Neuronal stem cell (in vitro differentiated cells): ENCODE measurements around the gene ARPC5L.

Experiments
- DNase-seq: peaks from one replicate; pipeline ENCODE4 v3.0.0-alpha.2; 2013; ENCODE audit warnings: low spot score
- H2AFZ ChIP-seq: one replicate; pipeline ENCODE4 v1.6.1; 2013; ENCODE audit warnings: mild to moderate bottlenecking, low read length, inconsistent platforms
- H2AK5ac ChIP-seq: 2 replicates; pipeline ENCODE4 v1.6.1; 2013; ENCODE audit warnings: low read depth, mild to moderate bottlenecking, inconsistent platforms, low read length, moderate library complexity, mixed read lengths
- H2BK120ac ChIP-seq: 2 replicates; pipeline ENCODE4 v1.6.1; 2013; ENCODE audit warnings: low read depth, mild to moderate bottlenecking, inconsistent platforms, low read length, moderate library complexity, mixed read lengths
- H2BK12ac ChIP-seq: one replicate; pipeline ENCODE4 v1.6.1; 2013; ENCODE audit warnings: low read length, inconsistent platforms
- H2BK15ac ChIP-seq: 2 replicates; pipeline ENCODE4 v1.6.1; 2013; ENCODE audit warnings: mild to moderate bottlenecking, low read length, inconsistent platforms, mixed read lengths
- H2BK5ac ChIP-seq: one replicate; pipeline ENCODE4 v1.6.1; 2013; ENCODE audit warnings: inconsistent platforms, mild to moderate bottlenecking, low read length, moderate library complexity
- H3K14ac ChIP-seq: one replicate; pipeline ENCODE4 v1.6.1; 2013; ENCODE audit warnings: low read length, inconsistent platforms
- H3K18ac ChIP-seq: 2 replicates; pipeline ENCODE4 v1.6.1; 2013; ENCODE audit warnings: low read length, inconsistent platforms
- H3K23ac ChIP-seq: 2 replicates; pipeline ENCODE4 v1.6.1; 2013; ENCODE audit warnings: low read depth, mild to moderate bottlenecking, mixed read lengths, low read length, inconsistent platforms; ENCODE audit not compliant: poor library complexity
- H3K27ac ChIP-seq: replicated peaks from 3 replicates; pipeline ENCODE4 v1.5.1; 2013; ENCODE audit warnings: low read length, inconsistent platforms
- H3K27me3 ChIP-seq, 3 experiments: 2 replicates each; pipeline ENCODE4 v1.6.1; 2013; ENCODE audit warnings: low read length in 3 of 3, mild to moderate bottlenecking in 2 of 3, inconsistent platforms in 1 of 3, low read depth in 1 of 3, mixed read lengths in 1 of 3, moderate library complexity in 1 of 3; ENCODE audit not compliant: control insufficient read depth in 3 of 3, insufficient read depth in 3 of 3
- H3K36me3 ChIP-seq, 2 donors: replicated peaks in 1 of 2; 2 replicates each; pipeline ENCODE4 v1.6.1; 2013; ENCODE audit warnings: low read length in 2 of 2; ENCODE audit not compliant: control insufficient read depth in 2 of 2, insufficient read depth in 2 of 2
- H3K4ac ChIP-seq: 2 replicates; pipeline ENCODE4 v1.6.1; 2013; ENCODE audit warnings: inconsistent platforms, mild to moderate bottlenecking, low read length, moderate library complexity
- H3K4me1 ChIP-seq, 2 donors: 1 replicate in 1 of 2; 2 replicates in 1 of 2; pipeline ENCODE4 v1.6.1; 2013; ENCODE audit warnings: low read length in 2 of 2, low read depth in 1 of 2; ENCODE audit not compliant: control insufficient read depth in 2 of 2, insufficient read depth in 1 of 2
- H3K4me2 ChIP-seq: one replicate; pipeline ENCODE4 v1.6.1; 2013; ENCODE audit warnings: mild to moderate bottlenecking, low read length, inconsistent platforms; ENCODE audit not compliant: insufficient read depth, poor library complexity, severe bottlenecking
- H3K4me3 ChIP-seq, 2 donors: 2 replicates each; pipeline ENCODE4 v1.5.1; 2013; ENCODE audit warnings: low read length in 2 of 2, mild to moderate bottlenecking in 2 of 2, inconsistent platforms in 1 of 2, moderate library complexity in 1 of 2
- H3K79me1 ChIP-seq: one replicate; pipeline ENCODE4 v1.6.1; 2013; ENCODE audit warnings: low read depth, mild to moderate bottlenecking, inconsistent platforms, low read length, moderate library complexity
- H3K9ac ChIP-seq: one replicate; pipeline ENCODE4 v1.6.1; 2013; ENCODE audit warnings: mild to moderate bottlenecking, low read depth, low read length, inconsistent platforms; ENCODE audit not compliant: poor library complexity
- H3K9me3 ChIP-seq, 2 donors: replicated peaks in 1 of 2; 2 replicates each; pipeline versions ENCODE3 to v1.6.1; 2013; ENCODE audit warnings: low read length in 2 of 2, mild to moderate bottlenecking in 2 of 2, inconsistent platforms in 1 of 2, low read depth in 1 of 2, mixed read lengths in 1 of 2, moderate library complexity in 1 of 2; ENCODE audit not compliant: control insufficient read depth in 2 of 2, insufficient read depth in 1 of 2
- H4K8ac ChIP-seq: one replicate; pipeline ENCODE4 v1.6.1; 2013; ENCODE audit warnings: low read depth, mild to moderate bottlenecking, inconsistent platforms, low read length, moderate library complexity
- H4K91ac ChIP-seq: one replicate; pipeline ENCODE4 v1.6.1; 2013; ENCODE audit warnings: low read length, low read depth, mild to moderate bottlenecking, inconsistent platforms; ENCODE audit not compliant: poor library complexity
- WGBS, 2 donors: extraction: QIAGEN DNeasy Blood & Tissue Kit; methylation state at CpG; one replicate each; pipeline ENCODE4 v1.1.7; 2013; ENCODE audit warnings: missing lambda C conversion rate in 2 of 2, mixed read lengths in 1 of 2; ENCODE audit not compliant: insufficient read length in 2 of 2, insufficient replicate concordance in 1 of 2; ENCODE audit errors: extremely low coverage in 2 of 2; 5-methylcytosine and 5-hydroxymethylcytosine counted together

ARPC5L gene

DNA sequence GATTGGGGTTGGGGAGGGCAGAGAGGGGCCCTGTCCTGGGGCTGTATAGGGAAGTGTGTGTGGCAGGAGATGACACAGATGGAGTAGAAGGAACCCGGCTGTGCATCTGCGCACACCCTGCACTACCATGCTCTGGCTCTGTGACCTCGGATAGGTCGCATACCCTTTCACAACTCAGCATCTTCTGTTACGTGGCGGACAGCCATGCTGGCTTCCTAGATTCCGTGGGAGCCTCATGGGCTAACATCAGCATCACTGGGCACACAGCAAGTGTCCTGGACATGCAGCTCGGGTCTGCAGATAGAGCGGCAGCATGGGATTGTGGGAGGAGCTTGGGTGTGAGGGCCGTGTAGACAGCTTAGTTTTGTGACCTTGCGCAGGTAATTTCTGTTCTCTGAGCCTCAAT lies 9.2 kb downstream of the ARPC5L start:
- no peak overlapping the region for H3K4ac ChIP-seq
- H3K14ac ChIP-seq = no peak overlapping the region
- no peak for DNase-seq
- H3K4me3 ChIP-seq = peak overlapping the region; percentile 40 to 85
- peaks cover 10 to 11% of the 10 kb centered on the region in 2 donors for H3K4me1 ChIP-seq
- H4K91ac ChIP-seq = no peak overlapping the region
- no peak overlapping the region for H2AFZ ChIP-seq
- no peak overlapping the region for H2BK12ac ChIP-seq
- no peak overlapping the region for H3K23ac ChIP-seq
- no peak overlapping the region for H3K27ac ChIP-seq
- WGBS, 2 donors = no CpG with 5 or more reads among the region's 11 CpGs
- H2BK120ac ChIP-seq = no peak overlapping the region
- no peak overlapping the region for H2AK5ac ChIP-seq
- no peak overlapping the region for H3K9ac ChIP-seq
- no peak overlapping the region for H2BK15ac ChIP-seq
- H3K18ac ChIP-seq = no peak overlapping the region
- H3K9me3 ChIP-seq = no peaks in the 10 kb centered on the region
- no peak overlapping the region for H2BK5ac ChIP-seq
- peaks cover 28 to 54% of the 10 kb centered on the region in 2 donors for H3K36me3 ChIP-seq
- H3K27me3 ChIP-seq = no peaks in the 10 kb centered on the region
- peaks cover 14% of the 10 kb centered on the region for H3K79me1 ChIP-seq
- no peak overlapping the region for H4K8ac ChIP-seq
- H3K4me2 ChIP-seq = no peak overlapping the region

DNA sequence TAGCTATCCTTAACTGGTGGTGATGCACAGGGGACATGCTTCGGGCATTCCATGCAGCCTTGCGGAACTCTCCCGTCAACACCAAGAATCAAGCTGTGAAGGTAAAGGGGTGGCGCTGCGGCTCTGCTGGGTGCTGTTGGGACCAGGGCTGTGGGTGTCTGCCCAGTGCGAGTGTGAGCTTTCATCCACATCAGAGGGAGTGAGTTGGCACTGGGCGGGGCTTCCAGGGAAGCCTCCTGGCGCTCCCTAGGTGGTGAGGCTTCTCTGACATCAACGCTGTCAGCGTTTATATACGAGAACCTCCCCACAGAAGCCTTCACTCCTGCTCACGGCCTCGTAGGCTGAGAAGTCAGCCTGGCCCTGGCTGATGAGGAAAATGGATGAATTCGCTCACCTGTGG lies 11.7 kb downstream of the ARPC5L start:
- Histone ChIP-seq H2BK15ac (no peak overlapping the region), H3K4ac (no peak overlapping the region), H3K27ac (no peak overlapping the region), H4K91ac (no peak overlapping the region), H3K4me3 (peak overlapping the region in 1 of 2 donors; percentile 67), H3K27me3 (no peaks in the 10 kb centered on the region), H3K9me3 (no peaks in the 10 kb centered on the region), H3K36me3 (peaks cover 34 to 79% of the 10 kb centered on the region in 2 donors), H3K18ac (no peak overlapping the region), H2BK120ac (no peak overlapping the region), H2BK12ac (no peak overlapping the region), H3K9ac (no peak overlapping the region), H3K14ac (no peak overlapping the region), H2BK5ac (no peak overlapping the region), H2AFZ (no peak overlapping the region), H3K4me2 (no peak overlapping the region), H3K79me1 (peaks cover 11% of the 10 kb centered on the region), H3K4me1 (peaks cover 9 to 10% of the 10 kb centered on the region in 2 donors), H3K23ac (no peak overlapping the region), H4K8ac (no peak overlapping the region), H2AK5ac (no peak overlapping the region)
- no peak for DNase-seq
- WGBS, 2 donors = no CpG with 5 or more reads among the region's 14 CpGs

DNA sequence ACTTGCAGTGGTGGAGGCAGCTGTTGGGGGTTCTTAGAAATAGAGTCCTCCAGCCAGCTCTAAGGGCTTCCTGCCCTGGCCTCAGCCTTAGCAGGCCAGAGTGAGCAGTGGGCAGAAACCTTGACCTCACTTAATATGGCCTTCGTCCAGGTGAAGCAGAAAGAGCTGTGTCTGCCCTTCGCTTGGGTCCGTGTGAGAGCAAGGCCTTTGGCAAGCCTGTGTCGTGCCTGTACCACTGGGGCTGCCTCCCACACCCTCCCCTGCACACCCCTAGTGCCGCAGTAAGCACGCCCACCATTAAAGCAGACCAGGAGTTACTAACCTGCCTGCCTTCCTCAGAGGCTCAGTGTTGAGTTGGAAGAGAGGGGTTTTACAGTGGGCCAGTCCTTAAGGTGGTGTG lies 13.6 kb downstream of the ARPC5L start:
- H4K8ac ChIP-seq = no peak overlapping the region
- H3K4me1 ChIP-seq = peaks cover 2 to 7% of the 10 kb centered on the region in 2 donors
- H2AFZ ChIP-seq = no peak overlapping the region
- no peak overlapping the region for H4K91ac ChIP-seq
- DNase-seq = no peak
- no peak overlapping the region for H3K27ac ChIP-seq
- H2BK5ac ChIP-seq = no peak overlapping the region
- no peaks in the 10 kb centered on the region for H3K27me3 ChIP-seq
- H3K23ac ChIP-seq = no peak overlapping the region
- no peaks in the 10 kb centered on the region for H3K9me3 ChIP-seq
- no peak overlapping the region for H3K18ac ChIP-seq
- no peak overlapping the region for H2BK120ac ChIP-seq
- H3K4me2 ChIP-seq = no peak overlapping the region
- no peak overlapping the region for H2BK12ac ChIP-seq
- H2AK5ac ChIP-seq = no peak overlapping the region
- no CpG with 5 or more reads among the region's 6 CpGs for WGBS, 2 donors
- H3K36me3 ChIP-seq = peaks cover 39 to 97% of the 10 kb centered on the region in 2 donors
- no peak overlapping the region for H3K4me3 ChIP-seq
- H3K4ac ChIP-seq = no peak overlapping the region
- H3K9ac ChIP-seq = no peak overlapping the region
- peaks cover 4% of the 10 kb centered on the region for H3K79me1 ChIP-seq
- no peak overlapping the region for H2BK15ac ChIP-seq
- no peak overlapping the region for H3K14ac ChIP-seq

DNA sequence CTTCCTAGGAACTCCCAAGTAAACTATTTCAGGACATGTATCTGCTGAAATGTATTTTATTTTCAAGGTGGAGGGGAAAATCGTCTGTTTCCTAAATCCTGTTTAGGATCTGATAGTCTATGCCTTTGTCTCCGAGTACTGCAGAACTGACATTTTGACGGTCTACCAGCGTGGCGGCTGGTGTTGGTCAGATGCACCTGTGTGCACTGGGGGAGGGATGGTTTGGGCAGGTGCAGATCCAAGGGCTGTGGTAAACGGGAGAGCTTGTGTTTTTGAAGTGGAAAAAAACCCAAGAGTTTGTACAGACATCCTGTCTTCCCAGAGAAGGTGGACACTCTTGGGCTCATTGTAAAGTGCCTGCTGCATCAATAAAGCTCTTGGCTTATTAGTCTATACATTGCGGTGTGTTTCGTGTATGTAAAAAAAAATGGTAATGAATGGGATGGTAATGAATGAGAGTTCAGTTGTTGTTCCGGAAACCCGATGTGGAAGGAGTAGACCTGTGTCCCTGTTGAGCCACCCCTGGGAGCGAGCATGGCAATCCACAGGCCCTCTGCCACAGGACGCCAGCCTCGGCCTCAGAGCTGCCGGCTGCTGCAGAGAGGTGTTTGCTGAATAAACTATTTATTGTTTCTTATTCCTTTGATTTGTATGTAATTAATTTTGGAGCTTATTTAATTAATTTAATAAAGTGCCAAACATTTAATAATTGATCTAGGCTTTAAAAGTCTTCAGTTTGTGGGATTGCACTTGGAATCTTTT lies 15.3 kb downstream of the ARPC5L start:
- H3K27ac ChIP-seq = no peak overlapping the region
- H2AFZ ChIP-seq = no peak overlapping the region
- 100% methylated on average over 4 of the region's 14 CpGs; no CpG with 5 or more reads in 1 of the 2 donors for WGBS, 2 donors
- no peak overlapping the region for H4K91ac ChIP-seq
- H3K4me2 ChIP-seq = no peak overlapping the region
- no peak overlapping the region for H3K9ac ChIP-seq
- H2BK5ac ChIP-seq = no peak overlapping the region
- H2BK12ac ChIP-seq = no peak overlapping the region
- no peak overlapping the region for H2AK5ac ChIP-seq
- no peaks in the 10 kb centered on the region for H3K27me3 ChIP-seq
- no peak overlapping the region for H4K8ac ChIP-seq
- no peaks in the 10 kb centered on the region for H3K9me3 ChIP-seq
- no peaks in the 10 kb centered on the region for H3K4me1 ChIP-seq
- H3K14ac ChIP-seq = no peak overlapping the region
- peaks cover 41 to 99% of the 10 kb centered on the region in 2 donors for H3K36me3 ChIP-seq
- no peak overlapping the region for H3K23ac ChIP-seq
- no peaks in the 10 kb centered on the region for H3K79me1 ChIP-seq
- H2BK120ac ChIP-seq = no peak overlapping the region
- no peak overlapping the region for H3K4me3 ChIP-seq
- H3K18ac ChIP-seq = no peak overlapping the region
- H2BK15ac ChIP-seq = no peak overlapping the region
- no peak overlapping the region for H3K4ac ChIP-seq
- DNase-seq = no peak
